Fibroblast of villous mesenchyme (primary cell): Measurements from ENCODE around the gene SLC39A10. TPM values are rescaled to one million over a fixed set of nuclear protein-coding genes. Genes with fewer than 3 reads are reported as not detected.
"Not testable (repeated sequence)": the region's sequence is repeated elsewhere in the genome, so short reads cannot be mapped to it uniquely, and the experiment has no call there.

Source experiments
- DNase-seq: peaks from one replicate; pipeline ENCODE4 v3.0.0-alpha.2; 2010; ENCODE audit warnings: low read depth
- H3K4me3 ChIP-seq: 2 replicates; pipeline ENCODE4 v1.5.1; 2011; ENCODE audit warnings: low read depth, mild to moderate bottlenecking, low read length
- total RNA-seq: library from RNA; depleted of rRNA; stranded (reverse); fragments of >200 nt; gene quantifications from 2 replicates; pipeline ENCODE4 v1.2.3, GENCODE V29; 2012
- TF ChIP-seq, protein P1 (sequence below): IDR thresholded peaks from 2 replicates; pipeline ENCODE4 v1.5.1; 2012; ENCODE audit warnings: low read depth, mild to moderate bottlenecking, low read length; ENCODE audit not compliant: insufficient read depth

SLC39A10 gene
- total RNA-seq, 1 donor, result 73.8 TPM

DNA sequence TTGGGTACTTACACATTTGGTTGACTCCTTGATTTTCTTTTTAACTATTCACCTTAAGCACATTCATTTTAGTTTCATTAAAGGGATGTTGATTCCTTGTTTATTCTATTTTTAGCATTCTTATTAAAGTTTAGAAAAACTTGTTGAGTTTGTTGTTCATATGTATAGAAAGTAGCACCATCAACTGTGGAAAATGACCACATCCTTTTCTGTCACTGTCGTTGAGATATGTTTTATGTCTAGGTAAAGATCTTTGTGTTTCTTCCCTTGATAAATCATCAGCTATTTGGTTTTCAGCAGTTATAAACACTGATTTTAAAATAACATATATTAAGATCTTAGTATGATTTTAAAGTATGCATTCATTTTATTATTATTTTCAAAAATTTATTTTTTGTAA, 25.1 kb downstream of the SLC39A10 start:
- TF ChIP-seq, protein P1, sequence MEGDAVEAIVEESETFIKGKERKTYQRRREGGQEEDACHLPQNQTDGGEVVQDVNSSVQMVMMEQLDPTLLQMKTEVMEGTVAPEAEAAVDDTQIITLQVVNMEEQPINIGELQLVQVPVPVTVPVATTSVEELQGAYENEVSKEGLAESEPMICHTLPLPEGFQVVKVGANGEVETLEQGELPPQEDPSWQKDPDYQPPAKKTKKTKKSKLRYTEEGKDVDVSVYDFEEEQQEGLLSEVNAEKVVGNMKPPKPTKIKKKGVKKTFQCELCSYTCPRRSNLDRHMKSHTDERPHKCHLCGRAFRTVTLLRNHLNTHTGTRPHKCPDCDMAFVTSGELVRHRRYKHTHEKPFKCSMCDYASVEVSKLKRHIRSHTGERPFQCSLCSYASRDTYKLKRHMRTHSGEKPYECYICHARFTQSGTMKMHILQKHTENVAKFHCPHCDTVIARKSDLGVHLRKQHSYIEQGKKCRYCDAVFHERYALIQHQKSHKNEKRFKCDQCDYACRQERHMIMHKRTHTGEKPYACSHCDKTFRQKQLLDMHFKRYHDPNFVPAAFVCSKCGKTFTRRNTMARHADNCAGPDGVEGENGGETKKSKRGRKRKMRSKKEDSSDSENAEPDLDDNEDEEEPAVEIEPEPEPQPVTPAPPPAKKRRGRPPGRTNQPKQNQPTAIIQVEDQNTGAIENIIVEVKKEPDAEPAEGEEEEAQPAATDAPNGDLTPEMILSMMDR, result no peak
- DNase-seq, result no peak
- H3K4me3 ChIP-seq, result no peak overlapping the region

GRCh38 chr2:195683174-195683573, 26.1 kb downstream of the SLC39A10 start:
- no peak overlapping the region for H3K4me3 ChIP-seq
- TF ChIP-seq, protein P1, result no peak
- DNase-seq, result peak; percentile 63

DNA sequence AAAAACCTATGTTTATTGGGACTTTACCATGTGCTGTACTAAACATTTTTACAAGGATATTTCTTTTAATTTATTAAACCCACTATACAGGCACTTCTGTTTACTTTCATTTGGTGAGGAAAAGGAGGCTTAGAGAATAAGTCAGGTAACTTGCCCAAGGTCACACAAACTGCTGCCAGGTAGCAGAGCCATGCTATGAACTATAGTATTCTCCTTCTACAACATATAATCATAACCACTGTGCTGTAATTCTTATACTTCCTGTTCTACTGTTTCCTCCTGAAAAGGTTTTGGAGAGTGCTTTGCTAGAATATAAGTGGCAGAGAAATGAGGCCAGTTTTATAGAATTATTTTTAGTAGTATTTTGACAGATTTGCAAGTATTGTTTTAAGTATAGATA, 29.5 kb downstream of the SLC39A10 start:
- no peak for DNase-seq
- TF ChIP-seq, protein P1, result no peak
- H3K4me3 ChIP-seq, result no peak overlapping the region

DNA sequence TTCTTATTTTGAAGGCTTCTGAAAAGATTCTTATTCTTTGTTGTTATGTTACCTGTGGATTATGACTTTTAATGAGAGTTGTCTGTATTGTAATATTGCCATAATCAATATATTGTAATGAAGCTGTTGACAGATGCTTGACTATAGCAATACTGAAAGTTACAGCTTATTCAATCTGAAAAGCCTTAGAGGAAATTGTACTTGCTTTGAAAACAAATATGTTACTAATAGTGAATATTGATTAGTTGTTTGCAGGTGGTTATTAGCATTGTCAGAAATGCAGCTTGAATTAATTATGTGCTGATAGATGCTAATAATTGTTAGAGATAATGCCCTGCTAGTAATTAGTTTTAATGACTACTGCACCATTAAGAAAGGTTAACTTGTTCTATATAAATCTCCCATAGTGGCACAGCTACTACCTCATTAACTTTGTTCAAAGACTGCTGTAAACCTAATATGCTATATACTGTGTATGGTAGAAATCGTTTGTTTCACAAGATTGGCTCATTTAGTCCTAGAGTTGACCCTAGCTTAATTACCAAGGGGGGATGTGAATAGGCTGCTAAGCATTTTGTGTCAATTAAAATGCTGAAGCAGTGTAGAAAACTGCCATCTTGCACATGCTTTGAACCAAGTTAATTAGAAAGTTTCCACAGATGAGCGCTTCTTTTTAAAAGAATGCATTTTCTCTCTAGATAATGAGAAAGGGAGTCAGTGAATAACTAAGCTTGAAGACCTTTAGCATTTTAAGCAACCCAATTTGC, 30.5 kb downstream of the SLC39A10 start:
- TF ChIP-seq, protein P1, result no peak
- no peak for DNase-seq
- no peak overlapping the region for H3K4me3 ChIP-seq

- not testable (repeated sequence) for DNase-seq, H3K4me3 ChIP-seq
Measured at GRCh38 chr2:195692531-195692930, 35.5 kb downstream of the SLC39A10 start.

GRCh38 chr2:195694553-195694952, 37.5 kb downstream of the SLC39A10 start:
- no peak for DNase-seq
- TF ChIP-seq, protein P1, result no peak
- no peak overlapping the region for H3K4me3 ChIP-seq

DNA sequence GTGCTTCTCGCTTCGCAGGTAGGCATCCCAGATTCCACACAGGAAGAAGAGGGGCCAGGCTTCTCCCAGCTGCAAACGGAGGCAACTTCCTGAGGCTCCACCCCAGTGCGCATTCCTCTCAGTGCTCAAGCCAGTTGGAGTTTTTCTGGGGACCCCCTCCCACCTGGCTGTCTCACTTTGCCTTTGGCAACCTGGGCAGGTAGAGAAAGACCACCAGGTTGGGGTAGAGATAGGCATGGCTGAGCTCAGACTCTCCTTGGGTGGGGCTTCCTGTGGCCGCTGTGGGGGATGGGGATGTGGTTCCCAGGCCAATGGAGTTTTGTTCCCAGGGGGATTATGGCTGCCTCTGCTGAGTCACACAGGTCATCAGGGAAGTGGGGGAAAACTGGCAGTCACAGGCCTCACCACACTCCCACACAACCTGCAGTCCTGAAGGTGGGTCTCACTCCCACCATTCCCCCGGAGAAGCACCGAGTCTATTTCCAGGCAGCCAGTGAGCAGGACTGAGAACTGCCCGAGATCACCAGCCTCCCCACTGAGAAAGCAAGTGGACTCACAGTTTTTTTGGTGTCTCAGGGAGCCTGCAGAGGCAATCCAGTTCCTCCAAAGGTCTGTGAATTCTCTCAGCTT, 38.1 kb downstream of the SLC39A10 start:
- TF ChIP-seq, protein P1, result no peak
- H3K4me3 ChIP-seq, result no peak overlapping the region
- no peak for DNase-seq
